ENCODE data around the gene MBD3. TPM values are rescaled to one million over a fixed set of nuclear protein-coding genes. Genes with fewer than 3 reads are reported as not detected.
"Not testable (repeated sequence)": the region's sequence is repeated elsewhere in the genome, so short reads cannot be mapped to it uniquely, and the experiment has no call there.

The MBD3 gene
- total RNA-seq, 1 experiment from 2014 or later = 164 TPM

- in situ Hi-C loops (cut with HindIII; ENCODE audit: low sequenced_read_pairs) = no loop called here
- DNase-seq (ENCODE audit: low spot score) = no peak
Observed at GRCh38 chr19:1556390-1557070, 36.1 kb downstream of the MBD3 start.

DNA sequence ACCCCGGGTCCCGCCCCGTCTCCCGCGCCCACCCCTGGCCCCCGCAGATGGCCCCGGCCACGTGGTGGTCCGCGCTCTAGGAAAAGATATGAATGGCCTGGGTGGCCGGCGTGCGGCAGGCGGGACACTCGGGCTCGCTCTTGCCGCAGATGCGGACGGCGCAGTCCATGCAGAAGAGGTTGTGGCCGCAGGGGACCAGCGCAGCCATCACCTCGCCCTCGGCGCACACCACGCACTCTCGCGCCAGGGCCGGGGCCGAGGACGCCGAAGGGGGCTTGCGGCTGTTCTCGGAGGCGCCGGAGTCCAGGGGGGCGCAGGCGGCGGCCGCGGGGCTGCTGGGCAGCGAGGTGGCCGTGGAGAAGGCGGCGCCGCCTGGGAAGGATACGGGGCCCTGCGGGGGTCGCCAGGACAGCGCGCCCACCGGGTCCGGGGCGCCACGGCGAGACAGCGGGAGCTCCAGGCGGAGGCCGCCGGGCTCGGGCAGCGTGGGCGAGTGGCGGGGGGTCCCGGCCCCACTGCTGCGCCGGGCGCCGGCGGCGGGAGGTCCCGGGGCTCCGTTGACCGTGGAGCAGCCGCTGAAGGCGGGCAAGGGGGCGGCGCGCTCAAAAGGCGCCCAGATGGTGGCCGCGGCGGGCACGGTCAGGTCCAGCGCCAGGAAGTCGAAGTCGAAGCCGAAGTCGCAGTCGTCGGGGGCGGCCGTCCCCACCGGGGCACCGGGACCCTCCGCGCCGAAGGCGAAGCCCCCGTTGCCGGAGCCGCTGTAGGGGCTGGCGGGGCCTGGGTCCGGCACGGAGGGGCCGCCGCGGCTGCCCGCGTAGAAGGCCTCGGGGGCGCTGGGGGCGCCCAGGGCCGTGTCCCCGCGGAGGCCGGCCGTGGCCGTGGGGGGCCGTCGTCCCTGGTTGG lies 36.9 kb downstream of the MBD3 start:
- in situ Hi-C loops (cut with HindIII; ENCODE audit: low sequenced_read_pairs) = no loop called here
- no peak for DNase-seq (ENCODE audit: low spot score)

DNA sequence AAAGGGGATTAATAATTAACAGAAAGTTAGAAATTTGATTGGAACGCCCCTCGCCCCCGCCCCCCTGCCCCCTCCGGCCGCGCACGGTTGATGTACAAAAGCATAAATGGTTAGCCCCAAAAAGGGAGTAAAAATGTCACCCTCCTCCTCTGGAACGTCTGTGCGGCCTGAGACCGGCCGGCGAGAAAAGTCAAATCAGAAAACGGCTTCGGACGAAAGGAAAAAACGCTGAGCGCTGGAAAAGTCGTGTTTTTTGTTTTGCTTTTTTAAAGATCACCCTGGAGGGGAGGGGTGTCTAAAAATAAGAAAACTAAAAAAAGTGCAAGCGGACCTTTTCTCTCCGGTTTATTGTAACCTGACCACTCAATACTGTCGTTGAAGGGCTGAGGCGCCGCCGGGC lies 37.7 kb downstream of the MBD3 start:
- in situ Hi-C loops (cut with HindIII; ENCODE audit: low sequenced_read_pairs) = no loop called here
- DNase-seq (ENCODE audit: low spot score) = no peak

GRCh38 chr19:1553415-1553814 lies 39.2 kb downstream of the MBD3 start:
- no peak for DNase-seq (ENCODE audit: low spot score)
- in situ Hi-C loops (cut with HindIII; ENCODE audit: low sequenced_read_pairs) = no loop called here

DNA sequence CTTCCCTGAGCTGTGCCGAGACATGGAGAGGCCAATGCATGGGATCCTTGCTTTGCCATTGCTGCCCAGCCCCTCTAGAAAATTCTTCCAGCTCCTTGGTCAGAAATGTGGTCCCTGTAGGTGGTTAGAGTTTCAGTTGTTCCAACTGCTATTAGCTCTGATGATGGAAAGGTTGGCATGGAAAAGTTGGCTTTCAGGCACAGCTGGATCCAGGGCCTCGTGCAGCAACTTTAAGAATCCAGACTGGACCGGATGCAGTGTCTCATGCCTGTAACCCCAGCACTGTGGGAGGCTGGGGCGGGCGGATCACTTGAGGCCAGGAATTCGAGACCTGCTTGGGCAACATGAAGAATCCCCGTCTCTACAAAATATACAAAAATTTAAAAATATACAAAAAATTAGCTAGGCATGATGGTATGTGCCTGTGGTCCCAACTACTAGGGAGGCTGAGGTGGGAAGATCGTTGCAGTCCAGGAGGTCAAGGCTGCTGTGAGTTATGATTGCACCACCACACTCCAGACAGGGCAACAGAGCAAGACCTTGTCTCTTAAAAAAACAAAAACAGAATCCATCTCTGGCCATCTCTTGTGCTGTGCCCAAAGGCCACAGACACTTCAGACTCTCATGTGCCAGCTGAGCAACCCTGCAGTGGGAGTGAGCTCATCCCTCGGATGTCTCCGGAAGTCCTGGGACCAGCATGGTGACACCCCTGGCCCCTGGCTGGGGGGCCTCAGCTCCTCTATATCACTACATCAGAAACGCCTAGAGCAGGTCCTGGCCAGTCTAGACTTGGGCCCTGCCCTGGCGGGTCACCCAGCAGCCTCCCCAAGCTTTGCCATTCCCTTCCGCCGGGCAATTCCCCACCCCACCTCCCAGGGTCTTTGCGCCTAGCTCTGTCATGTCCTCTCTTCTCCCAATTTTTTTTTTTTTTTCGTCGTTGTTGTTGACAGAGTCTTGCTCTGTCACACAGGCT lies 41.3 kb downstream of the MBD3 start:
- in situ Hi-C loops (cut with HindIII; ENCODE audit: low sequenced_read_pairs) = no loop called here
- DNase-seq (ENCODE audit: low spot score) = no peak

DNA sequence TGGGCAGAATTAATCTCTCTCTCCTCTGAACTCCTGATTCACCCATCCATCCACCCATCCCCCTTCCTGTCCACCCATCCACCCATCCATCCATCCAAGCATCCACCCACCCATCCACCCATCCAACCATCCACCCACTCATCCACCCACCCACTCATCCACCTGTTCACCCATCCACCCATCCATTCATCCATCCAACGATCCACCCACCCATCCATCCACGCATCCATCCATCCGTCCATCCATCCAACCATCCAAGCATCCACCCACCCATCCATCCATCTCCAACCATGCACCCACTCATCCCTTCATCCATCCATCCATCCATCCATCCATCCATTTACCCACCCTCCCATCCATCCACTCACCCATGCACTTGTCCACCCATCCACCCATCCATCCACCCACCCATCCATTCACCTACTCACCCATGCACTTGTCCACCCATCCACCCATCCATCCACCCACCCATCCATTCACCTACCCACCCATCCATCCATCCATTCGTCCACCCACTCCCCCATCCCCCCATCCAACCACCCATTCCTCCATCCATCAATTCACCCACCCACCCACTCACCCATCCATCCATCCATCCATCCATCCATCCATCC lies 43.2 kb downstream of the MBD3 start:
- no peak for DNase-seq (ENCODE audit: low spot score)
- in situ Hi-C loops (cut with HindIII; ENCODE audit: low sequenced_read_pairs) = no loop called here

DNA sequence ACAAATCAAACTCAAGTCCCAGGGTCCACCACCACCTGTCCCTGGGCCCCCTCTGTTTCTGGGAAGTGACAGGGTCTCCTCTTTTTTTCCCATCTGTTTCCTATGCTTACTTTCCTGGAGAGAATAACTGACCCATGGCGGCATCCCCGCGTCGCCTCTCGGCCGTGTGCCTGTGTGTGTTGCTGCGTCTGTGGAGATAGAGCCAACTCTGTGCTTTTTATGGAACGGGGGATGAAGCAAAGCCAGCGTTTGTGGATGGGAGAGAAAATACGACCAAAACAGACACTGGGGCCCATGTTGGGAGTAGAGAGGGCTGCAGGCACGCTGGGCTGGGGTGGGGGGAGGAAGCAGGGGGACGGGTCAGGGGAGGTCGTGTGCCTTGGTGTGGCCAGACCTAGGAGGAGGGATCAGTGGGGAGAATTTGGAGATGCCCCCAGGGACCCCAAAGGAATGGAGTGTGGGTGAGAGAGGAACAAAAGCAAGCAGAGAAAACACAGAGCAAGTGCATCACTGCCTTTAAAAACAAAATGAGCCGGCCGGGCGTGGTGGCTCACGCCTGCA lies 52.2 kb downstream of the MBD3 start:
- DNase-seq (ENCODE audit: low spot score) = peak; percentile 84

DNA sequence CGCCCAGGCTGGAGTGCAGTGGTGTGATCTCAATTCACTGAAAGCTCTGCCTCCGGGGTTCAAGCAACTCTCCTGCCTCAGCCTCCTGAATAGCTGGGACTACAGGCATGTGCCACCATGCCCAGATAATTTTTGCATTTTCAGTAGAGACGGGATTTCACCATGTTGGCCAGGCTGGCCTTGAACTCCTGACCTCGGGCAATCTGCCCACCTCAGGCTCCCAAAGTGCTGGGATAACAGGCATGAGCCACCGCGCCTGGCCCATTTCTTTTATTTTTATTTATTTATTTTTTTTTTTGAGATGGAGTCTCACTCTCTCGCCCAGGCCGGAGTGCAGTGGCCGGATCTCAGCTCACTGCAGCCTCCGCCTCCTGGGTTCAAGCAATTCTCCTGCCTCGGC lies 52.9 kb downstream of the MBD3 start:
- DNase-seq (ENCODE audit: low spot score); in situ Hi-C loops (cut with HindIII; ENCODE audit: low sequenced_read_pairs): not testable (repeated sequence)

More for the DNA sequence above, 52.2 kb downstream of the MBD3 start:
- in situ Hi-C loops (cut with HindIII; ENCODE audit: low sequenced_read_pairs) = no loop called here

DNA sequence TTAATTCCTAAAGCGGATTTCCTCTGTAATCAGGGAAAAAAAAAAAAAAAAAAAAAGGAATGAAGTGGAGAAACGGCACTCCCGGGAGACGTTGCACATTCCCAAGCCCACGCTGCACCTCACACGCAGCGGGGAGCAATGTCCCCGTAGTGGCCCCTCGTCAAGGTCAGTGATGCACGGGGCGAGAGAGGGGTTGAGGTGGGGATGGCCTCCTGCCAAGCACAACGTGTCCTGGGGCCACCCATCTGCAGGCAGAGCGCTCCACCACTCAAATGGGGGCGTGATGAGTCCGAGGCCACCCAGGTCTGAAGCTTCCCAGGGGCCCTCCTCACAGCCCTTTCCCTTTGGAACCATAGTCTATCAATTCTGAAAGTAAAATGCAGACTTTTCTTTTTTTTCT lies 53.7 kb downstream of the MBD3 start:
- in situ Hi-C loops (cut with HindIII; ENCODE audit: low sequenced_read_pairs) = no loop called here
- DNase-seq (ENCODE audit: low spot score) = no peak

DNA sequence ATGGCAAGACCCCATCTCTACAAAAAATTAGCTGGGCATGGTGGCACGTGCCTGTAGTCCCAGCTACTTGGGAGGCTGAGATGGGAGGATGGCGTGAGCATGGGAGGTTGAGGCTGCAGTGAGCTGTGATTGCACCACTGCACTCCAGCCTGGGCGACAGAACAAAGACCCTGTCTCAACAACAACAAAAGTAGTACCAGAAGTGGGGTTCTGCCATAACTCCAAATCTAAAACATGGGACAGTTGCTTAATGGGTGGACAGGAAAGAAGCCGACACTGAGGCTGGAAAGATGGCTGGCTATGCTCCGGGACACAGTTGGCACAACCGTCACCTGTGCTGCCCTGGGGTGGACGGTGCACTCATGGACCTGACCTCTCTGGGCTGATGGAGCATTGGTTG lies 57.0 kb downstream of the MBD3 start:
- DNase-seq (ENCODE audit: low spot score); in situ Hi-C loops (cut with HindIII; ENCODE audit: low sequenced_read_pairs): not testable (repeated sequence)

DNA sequence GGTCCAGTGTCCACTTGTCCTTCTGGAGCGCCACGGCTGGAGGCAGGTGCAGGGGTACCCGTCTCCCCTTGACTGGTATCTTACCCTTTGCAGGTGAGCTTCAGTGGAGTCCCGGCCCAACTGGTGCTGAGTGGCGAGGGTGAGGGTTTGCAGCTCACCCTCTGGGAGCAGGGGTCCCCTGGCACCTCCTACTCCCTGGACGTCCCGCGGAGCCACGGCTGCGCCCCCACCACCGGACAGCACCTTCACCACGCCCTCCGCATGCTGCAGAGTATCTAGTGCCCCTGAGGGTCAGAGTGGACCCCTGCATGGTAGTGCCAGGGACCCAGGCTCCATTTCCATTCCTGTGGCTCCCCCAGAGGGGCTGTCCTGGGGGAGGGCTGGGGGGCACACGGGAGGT lies 57.7 kb downstream of the MBD3 start:
- in situ Hi-C loops (cut with HindIII; ENCODE audit: low sequenced_read_pairs) = no loop called here
- no peak for DNase-seq (ENCODE audit: low spot score)

DNA sequence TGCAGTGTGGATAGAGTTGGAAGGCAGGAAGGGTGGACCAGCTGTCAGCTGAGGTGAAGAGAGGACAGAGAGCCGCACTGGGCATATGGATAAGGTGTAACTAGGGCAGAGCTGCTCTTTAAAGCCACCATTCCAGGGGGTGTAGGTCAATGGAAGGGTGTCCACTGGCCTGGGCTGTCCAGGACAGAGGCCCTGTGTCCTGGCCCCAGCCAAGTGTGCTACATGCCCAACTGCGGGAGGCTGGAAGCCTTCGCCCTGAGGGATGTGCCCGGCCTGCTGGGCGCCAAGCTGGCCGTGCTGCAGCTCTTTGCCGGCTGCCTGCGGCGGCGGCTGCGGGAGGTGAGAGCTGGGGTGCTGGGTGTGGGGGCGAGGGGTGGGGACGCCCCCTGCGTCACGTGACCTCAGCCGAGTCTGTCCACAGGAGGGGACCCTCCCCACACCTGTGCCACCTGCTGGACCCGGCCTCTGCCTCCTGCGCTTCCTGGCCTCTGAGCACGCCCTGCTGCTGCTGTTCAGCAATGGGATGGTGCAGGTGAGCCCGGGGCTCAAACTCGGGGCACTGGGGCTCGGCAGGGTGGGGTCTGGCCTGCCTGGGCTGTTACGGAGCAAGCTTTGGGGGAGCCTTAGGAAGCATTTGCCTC lies 59.0 kb downstream of the MBD3 start:
- DNase-seq (ENCODE audit: low spot score) = no peak
- in situ Hi-C loops (cut with HindIII; ENCODE audit: low sequenced_read_pairs) = no loop called here

DNA sequence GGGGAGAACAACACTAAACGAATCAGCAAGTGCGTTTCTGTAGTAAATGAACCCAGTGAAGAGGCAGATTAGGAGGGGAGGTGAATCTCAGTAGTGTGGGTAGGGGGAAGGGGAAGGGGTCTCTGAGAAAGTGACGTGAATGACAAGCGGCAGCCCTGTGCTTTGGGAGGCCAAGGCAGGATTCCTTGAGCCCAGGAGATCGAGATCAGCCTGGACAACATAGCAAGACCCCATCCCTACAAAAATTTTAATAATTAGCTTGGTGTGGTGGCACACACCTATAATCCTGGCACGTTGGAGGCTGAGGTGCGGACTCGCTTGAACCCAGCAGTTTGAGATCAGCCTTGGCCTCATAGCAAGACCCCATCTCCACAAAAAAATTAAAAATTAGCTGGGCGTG lies 60.7 kb downstream of the MBD3 start:
- in situ Hi-C loops (cut with HindIII; ENCODE audit: low sequenced_read_pairs) = no loop called here

GRCh38 chr19:1531587-1531986 lies 61.1 kb downstream of the MBD3 start:
- in situ Hi-C loops (cut with HindIII; ENCODE audit: low sequenced_read_pairs) = no loop called here
- DNase-seq (ENCODE audit: low spot score) = no peak

More for the DNA sequence above, 60.7 kb downstream of the MBD3 start:
- DNase-seq (ENCODE audit: low spot score) = no peak

DNA sequence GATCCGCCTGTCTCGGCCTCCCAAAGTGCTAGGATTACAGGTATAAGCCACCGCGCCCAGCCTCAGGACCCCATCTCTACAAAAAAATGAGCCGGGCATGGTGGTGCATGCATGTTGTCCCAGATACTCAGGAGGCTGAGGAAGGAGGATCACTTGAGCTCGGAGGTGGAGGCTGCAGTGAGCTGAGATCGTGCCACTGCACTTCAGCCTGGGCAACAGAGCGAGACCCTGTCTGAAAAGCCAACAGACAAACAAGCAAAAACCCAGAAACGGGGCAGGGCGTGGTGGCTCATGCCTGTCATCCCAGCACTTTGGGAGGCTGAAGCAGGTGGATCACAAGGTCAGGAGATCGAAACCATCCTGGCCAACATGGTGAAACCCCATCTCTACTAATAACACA lies 61.8 kb downstream of the MBD3 start:
- DNase-seq (ENCODE audit: low spot score); in situ Hi-C loops (cut with HindIII; ENCODE audit: low sequenced_read_pairs): not testable (repeated sequence)

DNA sequence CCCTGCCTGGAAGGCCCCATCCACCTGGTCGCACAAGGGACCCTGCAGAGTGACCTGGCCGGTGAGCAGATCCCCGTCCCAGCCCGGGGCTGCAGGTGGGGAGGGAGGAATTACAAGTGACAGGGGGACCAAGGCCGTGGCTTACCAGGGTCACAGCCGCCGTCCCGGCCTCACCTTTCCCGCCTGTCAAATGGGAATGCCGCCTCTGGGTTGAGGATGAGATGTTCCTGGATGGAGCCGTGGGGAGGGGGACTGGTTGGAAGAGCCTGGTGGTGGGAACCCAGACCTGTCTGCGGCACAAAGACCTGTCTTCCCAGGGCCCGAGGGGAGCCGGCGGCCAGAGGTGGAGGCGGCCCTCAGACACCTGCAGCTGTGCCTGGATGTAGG lies 63.2 kb downstream of the MBD3 start:
- in situ Hi-C loops (cut with HindIII; ENCODE audit: low sequenced_read_pairs) = no loop called here
- DNase-seq (ENCODE audit: low spot score) = no peak

DNA sequence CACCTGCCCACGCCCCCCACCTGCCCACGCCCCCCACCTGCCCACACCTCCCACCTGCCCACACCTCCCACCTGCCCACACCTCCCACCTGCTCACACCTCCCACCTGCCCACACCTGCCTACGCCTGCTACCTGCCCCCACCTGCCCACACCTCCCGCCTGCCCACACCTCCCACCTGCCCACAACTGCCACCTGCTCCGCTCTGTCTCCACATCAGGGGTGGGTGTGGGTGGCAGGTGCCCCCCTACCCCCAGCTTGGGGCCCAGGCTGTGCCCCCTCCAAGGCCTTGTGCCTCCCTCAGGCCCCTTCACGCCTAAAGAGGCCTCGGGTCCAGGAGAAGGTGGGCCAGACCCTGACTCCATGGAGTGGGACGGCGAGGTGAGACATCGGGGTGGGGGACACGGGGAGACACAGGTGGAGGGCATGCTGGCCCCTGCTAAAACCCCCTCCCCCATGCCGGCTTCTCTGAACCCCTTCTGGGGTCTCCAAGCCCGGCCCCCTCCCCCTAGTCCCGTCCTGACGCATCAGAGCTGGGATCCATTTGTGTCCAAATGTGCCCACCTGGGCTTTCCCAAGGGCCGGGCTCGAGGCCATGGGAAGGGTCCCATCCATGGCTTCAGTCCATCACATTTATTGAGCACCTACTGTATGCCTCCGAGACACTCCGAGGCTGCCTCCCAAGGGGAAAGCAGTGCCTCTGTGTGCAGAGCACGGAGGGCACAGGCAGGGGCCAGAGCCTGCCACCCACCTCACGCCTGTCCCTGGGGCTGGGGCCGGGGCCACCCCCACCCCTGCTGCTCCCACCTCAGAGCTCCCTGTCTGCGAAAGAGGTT lies 63.9 kb downstream of the MBD3 start:
- DNase-seq (ENCODE audit: low spot score) = no peak
- in situ Hi-C loops (cut with HindIII; ENCODE audit: low sequenced_read_pairs) = no loop called here
